Measurements from ENCODE around the gene RNF138. TPM values are rescaled to one million over a fixed set of nuclear protein-coding genes. Genes with fewer than 3 reads are reported as not detected.

RNF138 gene
- polyA plus RNA-seq, 1 experiment, result 12.5 TPM

- no peaks in the 10 kb centered on the region for H3K9me3 ChIP-seq (ENCODE audit: control insufficient read depth, insufficient read depth, low read length)
- TF ChIP-seq, protein P1, sequence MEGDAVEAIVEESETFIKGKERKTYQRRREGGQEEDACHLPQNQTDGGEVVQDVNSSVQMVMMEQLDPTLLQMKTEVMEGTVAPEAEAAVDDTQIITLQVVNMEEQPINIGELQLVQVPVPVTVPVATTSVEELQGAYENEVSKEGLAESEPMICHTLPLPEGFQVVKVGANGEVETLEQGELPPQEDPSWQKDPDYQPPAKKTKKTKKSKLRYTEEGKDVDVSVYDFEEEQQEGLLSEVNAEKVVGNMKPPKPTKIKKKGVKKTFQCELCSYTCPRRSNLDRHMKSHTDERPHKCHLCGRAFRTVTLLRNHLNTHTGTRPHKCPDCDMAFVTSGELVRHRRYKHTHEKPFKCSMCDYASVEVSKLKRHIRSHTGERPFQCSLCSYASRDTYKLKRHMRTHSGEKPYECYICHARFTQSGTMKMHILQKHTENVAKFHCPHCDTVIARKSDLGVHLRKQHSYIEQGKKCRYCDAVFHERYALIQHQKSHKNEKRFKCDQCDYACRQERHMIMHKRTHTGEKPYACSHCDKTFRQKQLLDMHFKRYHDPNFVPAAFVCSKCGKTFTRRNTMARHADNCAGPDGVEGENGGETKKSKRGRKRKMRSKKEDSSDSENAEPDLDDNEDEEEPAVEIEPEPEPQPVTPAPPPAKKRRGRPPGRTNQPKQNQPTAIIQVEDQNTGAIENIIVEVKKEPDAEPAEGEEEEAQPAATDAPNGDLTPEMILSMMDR (IDR thresholded peaks at IDR 0.05; ENCODE audit: low read depth, low read length), result no peak
- ChIA-PET POLR2A (no interaction called here), CTCF (no interaction called here)
- no peaks in the 10 kb centered on the region for H3K27me3 ChIP-seq (ENCODE audit: control insufficient read depth, insufficient read depth, low read length)
- DNase-seq (ENCODE audit: low read depth, low spot score), result no peak
- H3K4me3 ChIP-seq (ENCODE audit: low read depth, low read length), result no peak overlapping the region
- H3K27ac ChIP-seq (ENCODE audit: low read depth, low read length), result no peak overlapping the region
These were observed 34.9 kb upstream of the RNF138 start for GRCh38 chr18:32056613-32057358.

- Histone ChIP-seq H3K9me3 (ENCODE audit: control insufficient read depth, insufficient read depth, low read length) (no peaks in the 10 kb centered on the region), H3K4me3 (ENCODE audit: low read depth, low read length) (no peak overlapping the region), H3K27ac (ENCODE audit: low read depth, low read length) (no peak overlapping the region), H3K27me3 (ENCODE audit: control insufficient read depth, insufficient read depth, low read length) (no peaks in the 10 kb centered on the region)
- DNase-seq (ENCODE audit: low read depth, low spot score), result no peak
- TF ChIP-seq, protein P1 (IDR thresholded peaks at IDR 0.05; ENCODE audit: low read depth, low read length), result no peak
- CTCF ChIA-PET, result no interaction called here
- POLR2A ChIA-PET, result no interaction called here
These were observed 34.0 kb upstream of the RNF138 start for GRCh38 chr18:32057624-32058165.

GRCh38 chr18:32060026-32060425 is 31.6 kb upstream of the RNF138 start:
- Histone ChIP-seq H3K27ac (ENCODE audit: low read depth, low read length) (no peak overlapping the region), H3K9me3 (ENCODE audit: control insufficient read depth, insufficient read depth, low read length) (no peaks in the 10 kb centered on the region), H3K4me3 (ENCODE audit: low read depth, low read length) (no peak overlapping the region), H3K27me3 (ENCODE audit: control insufficient read depth, insufficient read depth, low read length) (no peaks in the 10 kb centered on the region)
- ChIA-PET CTCF (no interaction called here), POLR2A (no interaction called here)
- TF ChIP-seq, protein P1 (IDR thresholded peaks at IDR 0.05; ENCODE audit: low read depth, low read length), result no peak
- no peak for DNase-seq (ENCODE audit: low read depth, low spot score)

DNA sequence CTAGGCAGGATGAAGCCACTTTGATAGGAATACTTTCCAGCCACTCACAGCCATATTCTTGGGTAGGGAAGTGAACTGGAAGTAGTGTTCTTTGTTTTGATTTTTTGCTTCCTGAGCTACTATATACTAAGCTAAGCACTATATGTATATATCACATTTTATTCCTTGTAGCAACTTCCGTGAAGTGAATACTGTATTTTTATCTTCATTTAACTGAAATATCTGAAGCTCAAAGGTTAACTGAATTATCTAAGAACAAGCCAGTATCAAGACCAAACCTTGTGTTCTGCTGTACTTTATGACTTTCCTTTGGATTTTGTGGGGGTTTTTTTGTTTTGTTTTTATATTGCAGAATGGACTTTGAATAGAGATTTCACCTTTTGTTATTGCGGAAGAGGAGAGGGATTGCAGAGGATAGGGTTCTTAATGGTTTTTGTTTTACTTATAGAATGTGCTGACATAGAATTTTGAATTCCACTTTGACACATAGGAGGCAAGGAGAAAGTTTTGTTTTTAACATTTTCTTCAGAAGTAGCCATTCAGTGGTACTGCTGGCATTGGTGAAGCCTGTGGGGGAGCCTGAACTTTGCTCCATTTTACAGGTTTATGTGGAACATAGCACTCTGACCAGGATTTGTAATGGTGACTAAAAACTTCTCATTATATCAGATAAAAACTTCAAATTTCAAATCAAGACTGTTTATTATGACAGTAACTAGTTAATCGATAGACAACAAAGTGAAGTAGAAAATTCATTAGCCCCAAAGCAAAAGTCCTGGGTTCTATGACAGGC is 24.1 kb upstream of the RNF138 start:
- no peaks in the 10 kb centered on the region for H3K27me3 ChIP-seq (ENCODE audit: control insufficient read depth, insufficient read depth, low read length)
- no peak overlapping the region for H3K4me3 ChIP-seq (ENCODE audit: low read depth, low read length)
- POLR2A ChIA-PET, result no interaction called here
- DNase-seq (ENCODE audit: low read depth, low spot score), result no peak
- H3K27ac ChIP-seq (ENCODE audit: low read depth, low read length), result no peak overlapping the region
- CTCF ChIA-PET, result no interaction called here
- H3K9me3 ChIP-seq (ENCODE audit: control insufficient read depth, insufficient read depth, low read length), result no peaks in the 10 kb centered on the region
- TF ChIP-seq, protein P1 (IDR thresholded peaks at IDR 0.05; ENCODE audit: low read depth, low read length), result no peak

- TF ChIP-seq, protein P1 (IDR thresholded peaks at IDR 0.05; ENCODE audit: low read depth, low read length), result peak; percentile 28; the same call in 1 of the 2 replicates
- ChIA-PET POLR2A (no interaction called here), CTCF (interaction anchor here (0.5 to 1.6 kb wide), 3 partner anchors 12 to 252 kb away, joined by 3 to 5 read pairs (median 5); no protein-coding TSS in a partner anchor)
- Histone ChIP-seq H3K27me3 (ENCODE audit: control insufficient read depth, insufficient read depth, low read length) (no peaks in the 10 kb centered on the region), H3K4me3 (ENCODE audit: low read depth, low read length) (no peak overlapping the region), H3K27ac (ENCODE audit: low read depth, low read length) (no peak overlapping the region), H3K9me3 (ENCODE audit: control insufficient read depth, insufficient read depth, low read length) (no peaks in the 10 kb centered on the region)
- DNase-seq (ENCODE audit: low read depth, low spot score), result no peak
These were observed 19.4 kb upstream of the RNF138 start for GRCh38 chr18:32072321-32072720.

Measured in AG04450 (cell line).